ENCODE data around the gene GRIK3. TPM values are rescaled to one million over a fixed set of nuclear protein-coding genes. Genes with fewer than 3 reads are reported as not detected.

The GRIK3 gene
- total RNA-seq, 2 experiments from 2014 or later: not detected

DNA sequence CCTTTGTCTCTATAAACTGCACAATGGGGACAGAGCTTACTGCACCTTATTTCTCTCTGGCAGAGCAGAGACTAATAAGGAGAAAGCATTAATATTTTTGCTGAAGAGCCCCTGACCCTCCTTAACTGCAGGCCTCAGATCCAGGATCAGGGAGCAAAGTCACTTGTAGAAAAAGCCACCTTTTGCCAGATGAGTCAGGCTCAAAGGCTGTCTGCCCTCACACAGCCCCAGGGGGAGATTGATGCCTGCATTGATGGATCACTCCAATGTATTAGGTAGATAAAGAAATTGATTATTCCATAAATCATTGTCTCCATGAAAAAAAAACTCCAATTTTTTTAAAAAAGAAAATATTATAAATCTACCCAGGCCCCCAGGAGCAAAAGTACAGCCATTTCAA lies 15.8 kb downstream of the GRIK3 start:
- Mint-ChIP-seq H3K4me1 (no peaks in the 10 kb centered on the region), H3K27ac (no peak overlapping the region), H3K36me3 (ENCODE audit: low read depth) (no peaks in the 10 kb centered on the region), H3K27me3 (no peaks in the 10 kb centered on the region), H3K9me3 (no peaks in the 10 kb centered on the region), H3K4me3 (no peak overlapping the region)
- CTCF ChIA-PET: no interaction called here
- POLR2A ChIA-PET: no interaction called here
- DNase-seq: no peak

DNA sequence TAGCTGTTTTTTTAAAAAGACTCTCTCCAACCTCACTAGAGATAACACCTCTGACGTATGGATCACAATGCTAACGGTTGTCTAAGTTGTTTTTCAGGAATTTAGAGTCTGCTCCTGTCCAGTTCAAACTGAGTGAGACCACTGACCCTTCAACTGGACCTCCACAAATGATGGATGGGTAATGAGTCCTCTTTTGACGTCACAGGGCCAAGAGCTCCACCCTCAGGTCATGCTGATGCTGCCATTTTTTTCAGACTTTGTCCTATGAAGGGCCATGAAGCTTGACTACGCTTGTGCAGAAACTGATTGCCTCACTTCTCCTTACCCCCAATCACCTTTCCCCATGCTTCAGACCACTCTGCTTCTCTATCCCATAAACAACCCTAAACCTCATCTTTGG lies 16.6 kb downstream of the GRIK3 start:
- Mint-ChIP-seq H3K4me1 (no peaks in the 10 kb centered on the region), H3K4me3 (no peak overlapping the region), H3K36me3 (ENCODE audit: low read depth) (no peaks in the 10 kb centered on the region), H3K27ac (no peak overlapping the region), H3K27me3 (no peaks in the 10 kb centered on the region), H3K9me3 (no peaks in the 10 kb centered on the region)
- ChIA-PET POLR2A (no interaction called here), CTCF (interaction anchor here (1.6 kb wide), 1 partner anchor 9 kb away, joined by 3 read pairs; no protein-coding TSS in a partner anchor)
- no peak for DNase-seq

DNA sequence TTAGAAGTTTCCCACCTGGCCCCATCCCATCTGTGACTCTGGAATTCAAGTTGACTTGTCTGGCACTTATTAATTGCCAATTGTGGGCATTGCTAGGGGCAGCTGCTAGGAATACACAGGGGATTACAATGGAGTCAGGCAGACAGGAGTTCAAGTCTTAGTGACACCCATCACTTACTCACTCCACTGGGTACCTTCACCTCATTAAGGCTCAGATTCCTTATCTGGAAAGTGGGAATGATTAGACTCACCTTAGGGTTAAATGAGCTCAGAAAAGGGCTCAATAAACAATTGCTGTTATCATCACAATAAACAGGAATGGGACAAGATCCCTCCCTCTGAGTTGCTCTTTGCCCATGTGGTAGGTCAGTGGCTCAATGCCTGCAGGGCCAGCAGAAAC lies 18.2 kb downstream of the GRIK3 start:
- ChIA-PET CTCF (interaction anchor here (1.6 kb wide), 1 partner anchor 10 kb away, joined by 3 read pairs; no protein-coding TSS in a partner anchor), POLR2A (no interaction called here)
- Mint-ChIP-seq H3K9me3 (no peaks in the 10 kb centered on the region), H3K27ac (no peak overlapping the region), H3K4me3 (no peak overlapping the region), H3K36me3 (ENCODE audit: low read depth) (no peaks in the 10 kb centered on the region), H3K4me1 (no peaks in the 10 kb centered on the region), H3K27me3 (no peaks in the 10 kb centered on the region)
- no peak for DNase-seq

DNA sequence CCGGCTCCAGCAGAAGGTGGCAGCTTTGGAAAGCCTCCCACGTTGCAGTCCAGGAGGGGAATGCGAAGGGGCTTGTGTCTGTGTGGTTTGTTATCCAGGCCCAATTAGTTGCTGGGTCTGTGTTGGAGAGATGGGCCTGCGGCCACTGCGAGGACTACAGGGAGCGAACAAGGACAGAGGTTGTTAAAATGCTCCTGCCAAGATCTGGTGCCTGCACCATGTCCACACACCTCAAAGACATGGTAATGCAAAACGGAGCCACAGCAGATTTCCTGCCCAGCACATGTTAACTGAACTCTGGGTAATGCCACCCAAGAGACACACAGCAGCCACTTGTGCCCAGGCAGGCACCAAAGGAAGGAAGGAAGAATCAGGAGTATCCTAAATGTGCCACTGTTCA lies 18.6 kb downstream of the GRIK3 start:
- Mint-ChIP-seq H3K4me1 (no peaks in the 10 kb centered on the region), H3K27ac (no peak overlapping the region), H3K27me3 (no peaks in the 10 kb centered on the region), H3K4me3 (no peak overlapping the region), H3K36me3 (ENCODE audit: low read depth) (no peaks in the 10 kb centered on the region), H3K9me3 (no peaks in the 10 kb centered on the region)
- ChIA-PET CTCF (no interaction called here), POLR2A (no interaction called here)
- DNase-seq: no peak

DNA sequence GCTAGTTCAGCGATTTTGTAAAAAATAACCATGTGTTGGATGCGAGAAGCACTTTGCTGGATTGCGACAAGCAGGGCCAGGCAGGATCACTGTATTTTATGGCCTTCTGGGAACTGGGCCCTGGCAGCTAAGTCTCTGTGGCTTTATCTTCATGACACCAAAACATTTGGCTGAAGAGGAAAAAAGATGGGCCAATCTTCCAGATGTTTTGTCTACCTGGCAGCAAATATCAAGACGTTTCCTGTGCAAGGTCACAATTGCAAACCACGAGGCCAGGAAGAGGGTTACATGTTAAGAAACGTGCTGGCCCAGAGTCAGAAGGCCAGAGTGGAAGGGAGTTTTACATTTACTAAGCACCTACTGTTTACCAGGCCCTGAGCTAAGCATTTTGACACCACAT lies 22.1 kb downstream of the GRIK3 start:
- H3K4me3 Mint-ChIP-seq: no peak overlapping the region
- no peaks in the 10 kb centered on the region for H3K27me3 Mint-ChIP-seq
- H3K4me1 Mint-ChIP-seq: no peaks in the 10 kb centered on the region
- no peak for DNase-seq
- no peaks in the 10 kb centered on the region for H3K9me3 Mint-ChIP-seq
- no peak overlapping the region for H3K27ac Mint-ChIP-seq
- no peaks in the 10 kb centered on the region for H3K36me3 Mint-ChIP-seq (ENCODE audit: low read depth)
- POLR2A ChIA-PET: no interaction called here
- CTCF ChIA-PET: no interaction called here

DNA sequence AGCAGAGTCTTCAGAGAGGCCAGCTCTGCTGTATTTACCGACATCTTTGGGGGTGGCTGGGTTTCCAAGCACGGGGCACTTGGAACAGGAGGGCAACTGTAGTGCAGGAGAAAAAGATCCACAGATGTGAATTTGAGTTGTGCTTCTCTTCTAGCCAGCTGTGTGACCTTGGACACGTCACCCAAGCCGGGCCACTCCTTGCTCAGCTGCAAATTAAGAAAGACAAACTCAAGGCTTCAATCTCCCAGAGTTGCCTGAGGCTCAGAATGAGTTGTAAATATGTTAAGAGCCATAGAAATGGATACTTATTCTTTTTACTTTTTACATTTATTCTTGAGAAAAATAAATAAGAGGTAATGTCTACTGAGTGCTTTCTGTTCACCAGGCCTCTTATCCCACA lies 24.3 kb downstream of the GRIK3 start:
- H3K4me1 Mint-ChIP-seq: no peaks in the 10 kb centered on the region
- no peaks in the 10 kb centered on the region for H3K36me3 Mint-ChIP-seq (ENCODE audit: low read depth)
- no peak overlapping the region for H3K4me3 Mint-ChIP-seq
- CTCF ChIA-PET: no interaction called here
- H3K9me3 Mint-ChIP-seq: no peaks in the 10 kb centered on the region
- POLR2A ChIA-PET: no interaction called here
- H3K27ac Mint-ChIP-seq: no peak overlapping the region
- no peak for DNase-seq
- no peaks in the 10 kb centered on the region for H3K27me3 Mint-ChIP-seq

DNA sequence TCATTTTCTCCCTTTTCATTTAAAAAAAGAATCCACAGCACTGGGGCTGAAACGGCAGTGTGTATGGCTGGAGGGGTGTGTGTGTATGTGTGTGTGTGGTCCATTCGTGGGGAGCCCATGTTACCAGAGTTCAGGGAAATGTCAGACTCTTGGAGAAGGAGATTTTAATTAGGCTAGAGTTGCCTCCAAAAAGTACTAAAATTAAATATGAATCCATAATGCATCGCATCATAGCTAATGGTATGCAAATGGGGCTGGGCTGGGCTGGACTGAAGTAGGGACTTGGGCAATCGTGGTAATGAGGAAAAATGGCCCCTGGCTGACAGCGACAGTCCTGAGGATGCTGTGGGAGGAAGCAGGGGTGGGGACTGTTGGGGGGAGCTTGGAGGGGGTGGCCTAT lies 24.8 kb downstream of the GRIK3 start:
- H3K27ac Mint-ChIP-seq: no peak overlapping the region
- no peak overlapping the region for H3K4me3 Mint-ChIP-seq
- H3K27me3 Mint-ChIP-seq: no peaks in the 10 kb centered on the region
- no peaks in the 10 kb centered on the region for H3K9me3 Mint-ChIP-seq
- POLR2A ChIA-PET: no interaction called here
- no peaks in the 10 kb centered on the region for H3K4me1 Mint-ChIP-seq
- H3K36me3 Mint-ChIP-seq (ENCODE audit: low read depth): no peaks in the 10 kb centered on the region
- CTCF ChIA-PET: no interaction called here
- no peak for DNase-seq

DNA sequence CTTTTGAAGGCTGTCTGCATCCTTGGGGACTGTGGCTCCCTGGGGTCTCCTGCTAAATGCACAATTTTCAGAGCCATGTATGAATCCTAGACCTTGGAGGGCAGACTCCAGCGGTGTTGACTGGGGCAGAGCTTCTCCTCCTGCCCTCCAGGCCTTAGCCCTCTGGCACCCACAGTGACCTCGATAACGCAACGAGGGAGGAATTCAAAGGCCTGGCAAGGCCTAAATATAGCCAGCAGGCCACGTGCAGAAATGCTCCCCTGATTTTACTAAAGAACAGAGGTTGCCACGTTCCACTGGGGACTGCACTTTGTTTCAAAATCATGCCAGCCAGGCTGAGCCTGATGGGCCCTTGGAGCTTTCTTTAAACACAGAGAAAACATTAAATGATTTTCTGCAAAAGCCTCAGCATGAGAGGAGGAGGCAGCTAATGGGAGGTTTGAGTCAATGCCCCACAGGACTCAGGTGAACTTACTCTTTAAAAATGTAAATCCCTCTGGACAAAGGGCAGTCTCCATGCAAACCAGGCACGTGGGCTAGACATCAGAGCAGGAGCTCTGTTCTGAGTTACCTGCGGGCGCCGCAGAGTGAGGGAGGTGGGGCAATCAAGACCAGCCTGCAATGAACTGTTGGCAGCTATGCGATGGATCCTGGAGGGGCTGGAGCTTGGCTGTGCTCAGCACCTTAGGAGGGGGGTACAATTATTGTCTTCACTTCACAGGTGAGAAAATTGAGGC lies 28.0 kb downstream of the GRIK3 start:
- no peak for DNase-seq
- Mint-ChIP-seq H3K9me3 (no peaks in the 10 kb centered on the region), H3K36me3 (ENCODE audit: low read depth) (no peaks in the 10 kb centered on the region), H3K4me1 (no peaks in the 10 kb centered on the region), H3K4me3 (no peak overlapping the region), H3K27me3 (no peaks in the 10 kb centered on the region), H3K27ac (no peak overlapping the region)
- ChIA-PET POLR2A (no interaction called here), CTCF (no interaction called here)

DNA sequence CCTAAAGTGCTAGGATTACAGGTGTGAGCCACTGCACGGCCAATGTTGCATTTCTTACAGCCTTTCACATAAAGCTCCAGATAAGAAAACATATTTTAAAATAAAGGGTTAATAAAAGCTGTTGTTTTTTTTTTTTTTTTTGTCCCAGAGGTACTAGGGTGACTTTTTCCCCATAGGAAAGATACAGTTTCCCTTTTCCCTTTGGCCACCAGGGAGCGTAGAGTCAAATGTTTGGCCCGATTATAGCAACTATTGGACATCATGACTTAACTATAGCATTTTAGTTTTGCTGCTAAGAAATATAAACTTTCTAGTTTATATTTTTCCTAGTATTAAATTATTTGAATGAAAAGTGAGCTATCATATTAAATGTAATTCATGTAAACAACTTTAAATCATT lies 31.4 kb downstream of the GRIK3 start:
- POLR2A ChIA-PET: no interaction called here
- no peak overlapping the region for H3K4me3 Mint-ChIP-seq
- no peaks in the 10 kb centered on the region for H3K4me1 Mint-ChIP-seq
- no peaks in the 10 kb centered on the region for H3K36me3 Mint-ChIP-seq (ENCODE audit: low read depth)
- H3K27me3 Mint-ChIP-seq: no peaks in the 10 kb centered on the region
- H3K9me3 Mint-ChIP-seq: no peaks in the 10 kb centered on the region
- H3K27ac Mint-ChIP-seq: no peak overlapping the region
- CTCF ChIA-PET: interaction anchor here (0.6 to 0.7 kb wide), 2 partner anchors 27 to 73 kb away, joined by 3 to 4 read pairs; no protein-coding TSS in a partner anchor
- DNase-seq: no peak

DNA sequence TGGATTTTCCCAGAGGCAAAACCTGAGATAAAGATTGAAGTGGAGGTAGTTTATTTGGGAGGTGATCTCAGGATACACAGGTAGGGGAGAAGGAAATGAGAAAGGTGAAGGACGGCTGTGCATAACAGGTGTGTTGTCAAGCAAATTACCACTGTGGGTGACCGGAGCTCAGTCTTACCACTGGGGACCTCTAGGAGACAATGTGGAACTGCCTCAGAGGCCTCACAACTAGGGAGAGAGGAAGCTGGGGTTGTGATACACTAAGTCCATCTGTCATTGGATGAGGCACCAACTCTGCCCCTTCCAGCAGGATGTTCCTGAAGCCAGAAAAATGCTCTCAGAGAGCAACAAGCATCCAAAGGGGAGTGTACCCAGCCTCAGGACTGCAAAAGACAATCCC lies 32.6 kb downstream of the GRIK3 start:
- POLR2A ChIA-PET: no interaction called here

DNA sequence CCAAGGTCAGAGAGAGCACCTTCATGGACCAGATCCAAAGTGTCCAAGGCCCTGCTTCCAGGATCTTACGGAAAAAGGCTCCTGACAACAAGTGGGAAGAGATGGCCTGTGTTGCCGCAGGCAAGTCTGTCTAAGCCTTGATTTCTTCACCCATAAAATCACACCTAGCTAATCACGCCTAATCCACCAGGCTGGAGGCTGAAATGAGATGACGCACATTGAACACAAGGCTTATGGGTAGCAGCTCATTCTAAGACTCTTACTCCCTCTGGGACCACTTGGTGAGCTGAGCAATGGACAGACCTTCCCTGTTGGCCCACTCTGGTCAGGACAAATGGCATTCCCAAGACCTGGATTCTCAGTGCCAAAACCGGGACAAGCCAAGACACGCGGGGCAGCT lies 38.2 kb downstream of the GRIK3 start:
- CTCF ChIA-PET: no interaction called here
- Mint-ChIP-seq H3K36me3 (ENCODE audit: low read depth) (no peaks in the 10 kb centered on the region), H3K27ac (no peak overlapping the region)

More for the DNA sequence above, 32.6 kb downstream of the GRIK3 start:
- no peaks in the 10 kb centered on the region for H3K27me3 Mint-ChIP-seq
- DNase-seq: no peak
- H3K4me1 Mint-ChIP-seq: no peaks in the 10 kb centered on the region
- H3K27ac Mint-ChIP-seq: no peak overlapping the region
- no peak overlapping the region for H3K4me3 Mint-ChIP-seq
- H3K9me3 Mint-ChIP-seq: no peaks in the 10 kb centered on the region
- no peaks in the 10 kb centered on the region for H3K36me3 Mint-ChIP-seq (ENCODE audit: low read depth)
- CTCF ChIA-PET: interaction anchor here (1.2 kb wide), 1 partner anchor 15 kb away, joined by 3 read pairs; no protein-coding TSS in a partner anchor

DNA sequence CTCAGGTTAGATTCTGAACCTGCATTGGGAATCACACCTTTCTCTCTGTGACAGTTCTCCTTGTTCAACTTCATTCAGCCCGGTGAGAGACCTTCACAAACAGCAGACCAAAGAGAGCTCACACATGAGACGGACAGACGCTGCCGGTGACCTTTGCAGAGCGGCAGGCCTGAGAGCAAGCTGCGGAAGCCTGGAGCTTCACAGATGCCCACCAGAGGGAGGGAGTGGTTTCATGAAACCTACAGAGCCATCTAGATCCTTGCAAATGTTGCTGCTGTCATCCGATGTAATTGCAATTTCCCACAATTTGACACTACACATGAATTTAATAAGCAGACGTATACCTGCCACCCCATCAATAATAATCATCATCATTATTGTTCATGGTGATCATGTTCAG lies 39.4 kb downstream of the GRIK3 start:
- DNase-seq: no peak
- Mint-ChIP-seq H3K36me3 (ENCODE audit: low read depth) (no peaks in the 10 kb centered on the region), H3K9me3 (no peaks in the 10 kb centered on the region), H3K4me3 (no peak overlapping the region), H3K27me3 (no peaks in the 10 kb centered on the region), H3K27ac (no peak overlapping the region), H3K4me1 (no peaks in the 10 kb centered on the region)
- POLR2A ChIA-PET: no interaction called here
- CTCF ChIA-PET: interaction anchor here (0.6 kb wide), 1 partner anchor 240 kb away, joined by 3 read pairs; no protein-coding TSS in a partner anchor

More for the DNA sequence above, 38.2 kb downstream of the GRIK3 start:
- DNase-seq: no peak
- POLR2A ChIA-PET: no interaction called here
- Mint-ChIP-seq H3K4me3 (no peak overlapping the region), H3K9me3 (no peaks in the 10 kb centered on the region), H3K27me3 (no peaks in the 10 kb centered on the region), H3K4me1 (no peaks in the 10 kb centered on the region)

DNA sequence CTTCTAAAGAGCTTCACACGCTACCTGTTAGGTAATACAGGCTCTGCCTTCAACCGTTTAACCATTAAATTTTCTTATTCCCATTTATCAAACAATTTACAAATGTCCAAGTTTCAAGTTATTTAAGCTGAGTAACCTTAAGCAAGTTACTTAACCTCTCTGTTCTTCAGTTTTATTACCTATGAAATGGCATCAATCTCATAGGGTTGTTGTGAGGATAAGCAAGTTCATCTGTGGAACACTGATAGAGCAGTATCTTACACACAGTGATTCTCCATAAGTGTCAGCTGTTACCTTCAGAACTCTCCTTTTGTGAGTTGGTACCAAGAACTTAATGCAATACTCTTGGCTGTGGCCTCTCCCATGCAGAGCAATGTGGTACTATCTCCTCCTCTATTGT lies 40.0 kb downstream of the GRIK3 start:
- H3K9me3 Mint-ChIP-seq: no peaks in the 10 kb centered on the region
- CTCF ChIA-PET: no interaction called here
- DNase-seq: no peak
- H3K4me3 Mint-ChIP-seq: no peak overlapping the region
- no peaks in the 10 kb centered on the region for H3K36me3 Mint-ChIP-seq (ENCODE audit: low read depth)
- POLR2A ChIA-PET: no interaction called here
- H3K27me3 Mint-ChIP-seq: no peaks in the 10 kb centered on the region
- no peak overlapping the region for H3K27ac Mint-ChIP-seq
- no peaks in the 10 kb centered on the region for H3K4me1 Mint-ChIP-seq

All from activated CD4-positive, alpha-beta T cell treated with anti-CD3 and anti-CD28 coated beads, Interleukin-2, amount 10 ng/mL, durations not matched to agents 7 days and 5 days (primary cell).